ENCODE measurements around the gene PRRC2B.
"Not testable (repeated sequence)": the region's sequence is repeated elsewhere in the genome, so short reads cannot be mapped to it uniquely, and the experiment has no call there.

Gene PRRC2B

DNA sequence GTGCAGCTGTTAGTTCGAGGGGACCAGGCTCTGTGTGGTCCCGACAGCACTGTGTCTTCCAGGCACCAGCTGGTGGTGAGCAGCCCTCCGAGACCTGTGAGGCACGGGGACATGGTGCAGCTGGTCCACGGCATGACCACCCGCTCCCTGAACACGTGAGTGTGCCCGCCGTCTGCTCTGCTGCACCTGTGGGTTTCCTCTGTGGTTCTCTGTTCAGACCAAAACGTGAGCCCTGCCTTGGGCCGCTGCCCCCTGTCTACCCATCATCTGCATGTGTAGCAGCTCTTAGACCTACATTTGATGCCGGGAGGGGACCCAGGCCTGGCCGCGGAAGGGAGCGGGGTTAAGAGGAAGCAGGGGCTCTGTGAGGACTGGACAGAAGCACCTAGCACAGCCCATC is 119.3 kb downstream of the PRRC2B start:
- no peak for DNase-seq

GRCh38 chr9:131515559-131516031 is 121.7 kb downstream of the PRRC2B start:
- DNase-seq: not testable (repeated sequence)

DNA sequence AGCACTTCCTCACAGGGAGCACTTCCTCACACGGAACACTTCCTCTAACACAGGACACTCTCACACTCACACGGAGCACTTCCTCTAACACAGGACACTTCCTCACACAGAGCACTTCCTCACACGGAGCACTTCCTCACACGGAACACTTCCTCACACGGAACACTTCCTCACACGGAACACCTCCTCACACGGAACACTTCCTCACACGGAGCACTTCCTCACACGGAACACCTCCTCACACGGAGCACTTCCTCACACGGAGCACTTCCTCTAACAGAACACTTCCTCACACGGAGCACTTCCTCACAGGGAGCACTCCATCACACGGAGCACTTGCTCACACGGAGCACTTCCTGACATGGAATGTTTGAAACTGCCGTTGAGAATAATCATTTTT is 122.2 kb downstream of the PRRC2B start:
- DNase-seq: no peak

GRCh38 chr9:131516930-131517329 is 123.0 kb downstream of the PRRC2B start:
- DNase-seq: no peak

GRCh38 chr9:131517761-131518190 is 123.9 kb downstream of the PRRC2B start:
- DNase-seq: peak in 31 of 56 donors; percentile 8 to 68 (median 34)

- DNase-seq: no peak
Observed at GRCh38 chr9:131518553-131518952, 124.7 kb downstream of the PRRC2B start.

DNA sequence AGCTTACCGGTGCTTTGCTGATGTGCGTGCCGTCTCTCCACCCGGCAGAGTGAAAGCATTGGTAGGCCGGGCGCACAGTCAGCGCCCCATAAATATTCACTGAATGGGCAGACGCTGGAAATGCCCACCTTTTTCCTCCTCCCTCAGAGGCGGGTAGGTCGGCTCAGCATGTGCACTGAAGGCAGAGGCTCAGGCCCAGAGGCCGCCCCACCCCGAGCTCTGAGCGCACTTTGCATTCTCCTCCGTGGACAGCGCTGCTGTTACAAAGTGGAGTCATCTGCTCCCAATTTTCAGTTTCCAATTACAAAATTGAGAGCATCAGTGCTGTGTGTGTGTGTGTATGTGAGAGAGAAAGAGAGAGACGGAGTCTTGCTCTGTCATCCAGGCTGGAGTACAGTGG is 126.6 kb downstream of the PRRC2B start:
- DNase-seq: no peak

DNA sequence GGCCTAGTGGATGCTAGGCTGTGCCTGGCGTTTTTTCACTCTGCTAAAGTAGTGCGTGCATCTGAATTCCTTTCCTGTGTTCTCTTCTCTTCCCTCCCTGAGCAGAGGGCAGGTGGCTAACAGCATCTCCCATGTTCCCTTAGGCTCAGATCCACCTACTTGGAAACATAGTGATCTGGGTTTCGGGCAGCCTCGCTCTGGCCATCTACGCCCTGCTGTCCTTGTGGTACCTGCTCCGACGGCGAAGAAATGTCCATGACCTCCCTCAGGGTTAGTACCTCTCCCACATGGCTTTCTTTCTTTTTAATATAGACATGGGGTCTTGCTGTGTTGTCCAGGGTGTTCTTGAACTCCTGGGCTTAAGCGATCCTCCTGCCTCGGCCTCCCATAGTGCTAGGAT is 127.3 kb downstream of the PRRC2B start:
- DNase-seq: no peak

GRCh38 chr9:131521822-131522221 is 127.9 kb downstream of the PRRC2B start:
- no peak for DNase-seq

- DNase-seq: no peak
Observed at GRCh38 chr9:131522257-131523085, 128.6 kb downstream of the PRRC2B start.

- DNase-seq: no peak
Observed at GRCh38 chr9:131523086-131523388, 129.2 kb downstream of the PRRC2B start.

DNA sequence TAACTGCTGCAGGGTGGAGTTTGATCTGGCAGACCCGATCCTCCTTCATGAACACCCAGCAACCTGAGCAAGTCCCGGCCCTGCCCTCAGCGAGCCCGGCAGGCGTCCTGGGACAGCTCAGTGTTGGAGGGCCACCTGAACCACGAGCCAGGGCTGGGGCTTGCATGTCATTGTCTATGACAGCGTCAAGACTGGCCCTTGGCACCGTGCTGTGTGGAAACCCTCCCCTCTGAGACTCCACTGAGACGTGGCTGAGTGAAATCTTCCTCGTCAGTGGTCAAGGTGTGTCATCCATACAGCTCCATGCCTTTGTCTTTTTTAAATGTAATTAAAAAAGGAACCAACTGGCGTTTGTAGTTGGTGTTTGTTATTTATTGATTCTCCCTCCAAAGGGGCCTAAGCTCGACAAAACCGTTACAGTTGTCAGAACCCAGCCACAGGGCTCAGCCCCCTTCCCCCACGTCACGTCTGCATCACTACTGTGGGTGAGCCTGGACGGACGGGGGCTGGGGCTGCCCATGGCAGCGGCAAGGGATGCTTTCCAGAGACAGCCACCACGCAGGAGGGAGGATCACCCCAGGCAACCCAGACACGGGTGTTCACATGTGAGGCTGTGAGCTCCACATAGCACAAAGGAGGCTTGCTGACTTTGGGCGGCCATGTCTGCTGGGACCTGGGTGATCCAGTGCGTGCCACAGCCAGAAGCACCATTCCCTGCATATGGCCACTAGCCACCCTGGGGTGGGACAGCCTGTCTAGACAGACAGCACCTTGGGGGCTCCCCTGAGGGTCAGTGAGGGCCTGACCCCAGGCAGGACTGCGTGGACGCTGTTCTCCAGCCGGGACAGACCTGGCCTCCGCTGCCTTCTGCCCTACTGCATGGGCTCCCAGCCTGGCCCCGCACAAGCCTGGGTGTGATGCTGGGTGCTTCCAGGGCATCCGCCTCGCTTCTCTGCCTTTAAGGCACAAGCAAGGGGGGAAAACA is 129.9 kb downstream of the PRRC2B start:
- DNase-seq: peak in 5 of 56 donors; percentile 15 to 36 (median 27)

DNA sequence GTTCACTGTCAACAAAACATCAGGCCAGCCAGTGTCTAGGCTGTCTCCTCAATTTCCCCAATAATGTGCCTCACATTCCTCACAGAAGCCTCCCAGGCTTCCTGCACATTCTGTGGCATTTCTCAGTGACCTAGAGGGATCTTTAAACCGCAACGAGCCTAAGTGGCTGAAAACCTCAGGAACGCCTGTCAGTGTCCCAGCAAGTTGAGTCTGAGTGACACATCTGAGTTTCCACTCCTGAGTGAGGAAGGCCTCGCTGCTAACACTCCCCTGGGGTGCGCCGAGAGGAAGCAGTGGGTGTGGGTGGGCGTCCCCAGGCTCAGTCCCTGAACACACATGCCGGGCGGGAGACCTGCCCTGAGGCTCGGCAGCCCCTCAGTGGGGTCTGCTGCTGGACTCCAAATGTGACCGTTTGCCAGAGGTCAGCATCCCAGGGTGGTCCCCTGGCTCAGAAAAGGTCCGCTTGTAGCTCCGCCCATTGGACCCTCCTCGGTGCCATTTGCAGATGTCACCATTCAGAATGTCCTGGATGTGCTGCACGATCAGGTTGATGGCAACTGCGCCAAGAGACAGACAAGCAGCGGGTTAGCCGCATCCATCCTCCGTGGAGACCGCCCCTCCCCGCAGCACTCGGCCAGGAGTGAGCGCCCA is 130.9 kb downstream of the PRRC2B start:
- no peak for DNase-seq

GRCh38 chr9:131525643-131526565 is 132.0 kb downstream of the PRRC2B start:
- peak in 47 of 56 donors; percentile 6 to 84 (median 48) for DNase-seq

GRCh38 chr9:131528186-131528585 is 134.3 kb downstream of the PRRC2B start:
- no peak for DNase-seq

- DNase-seq: no peak
Observed at GRCh38 chr9:131528886-131529505, 135.1 kb downstream of the PRRC2B start.

DNA sequence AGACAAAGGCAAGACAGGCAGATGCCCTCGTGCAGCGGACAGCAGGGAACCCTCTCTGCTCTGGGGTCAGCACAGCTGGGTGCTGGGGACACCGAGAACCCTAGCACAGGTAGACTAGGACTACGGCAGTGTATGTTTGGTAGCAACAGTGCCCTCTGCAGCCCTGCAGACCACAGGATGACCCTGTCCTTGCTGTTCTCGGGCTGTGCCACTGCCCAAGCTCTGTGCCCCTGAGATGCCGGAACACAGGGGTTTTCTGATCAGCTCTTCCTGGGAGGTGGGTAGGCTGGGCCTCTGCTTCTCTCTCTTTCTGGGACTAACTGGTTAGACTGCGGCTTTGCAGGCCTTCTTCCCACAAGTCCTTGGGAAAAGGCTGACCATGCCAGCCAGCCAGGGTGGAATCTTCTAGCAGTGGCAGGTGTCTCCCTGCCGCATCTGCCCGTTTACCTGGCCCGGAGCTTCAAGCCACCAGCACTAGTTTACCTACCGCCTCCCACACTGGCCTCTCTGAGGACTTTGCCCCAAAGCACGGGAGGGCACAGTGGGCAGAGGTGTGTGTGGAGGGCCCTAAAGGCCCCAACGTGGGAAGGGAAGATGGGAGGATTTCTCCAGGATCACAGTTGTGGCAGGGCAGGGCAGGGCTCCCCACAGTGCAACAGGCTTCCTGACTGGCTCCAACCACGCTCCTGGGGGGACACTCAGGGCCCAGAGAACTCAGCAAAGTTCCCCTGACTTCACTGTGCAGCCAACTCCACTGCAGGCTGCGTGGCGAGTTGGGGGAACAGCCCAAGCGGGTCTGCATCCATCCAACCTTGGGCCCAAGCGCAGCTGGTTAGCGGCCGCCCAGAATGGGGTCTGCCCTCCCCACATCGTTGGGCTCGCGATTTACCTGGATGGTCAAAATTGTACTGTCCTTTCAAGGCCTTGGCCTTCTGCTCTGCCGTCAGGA is 136.0 kb downstream of the PRRC2B start:
- DNase-seq: no peak

- DNase-seq: peak in 2 of 56 donors; percentile 8 to 20
Observed at GRCh38 chr9:131530546-131530919, 136.6 kb downstream of the PRRC2B start.

Measured in amygdala (tissue), 56 donors.